Osteocyte (in vitro differentiated cells): ENCODE results near the gene SLX4IP. TPM values are rescaled to one million over a fixed set of nuclear protein-coding genes. Genes with fewer than 3 reads are reported as not detected.
A peak's percentile ranks its signal among the peaks of the same experiment; 100 is the strongest.

Source experiments
- DNase-seq: peaks from one replicate; pipeline ENCODE4 v3.0.0; 2021; ENCODE audit warnings: mixed read lengths; ENCODE audit not compliant: unreplicated experiment; ENCODE audit errors: extremely low spot score
- H3K27ac Mint-ChIP-seq: one replicate; pipeline ENCODE4 v1.8.0; 2021; ENCODE audit warnings: mild to moderate bottlenecking, mixed read lengths; ENCODE audit not compliant: unreplicated experiment
- H3K27me3 Mint-ChIP-seq: one replicate; pipeline ENCODE4 v1.8.0; 2021; ENCODE audit warnings: mixed read lengths; ENCODE audit not compliant: unreplicated experiment
- H3K36me3 Mint-ChIP-seq: one replicate; pipeline ENCODE4 v1.8.0; 2021; ENCODE audit warnings: mixed read lengths; ENCODE audit not compliant: unreplicated experiment
- H3K4me1 Mint-ChIP-seq: one replicate; pipeline ENCODE4 v1.8.0; 2021; ENCODE audit warnings: mixed read lengths; ENCODE audit not compliant: unreplicated experiment
- H3K4me3 Mint-ChIP-seq: one replicate; pipeline ENCODE4 v1.8.0; 2021; ENCODE audit warnings: mild to moderate bottlenecking, moderate library complexity, mixed read lengths; ENCODE audit not compliant: unreplicated experiment
- H3K9me3 Mint-ChIP-seq: one replicate; pipeline ENCODE4 v1.8.0; 2021; ENCODE audit warnings: mixed read lengths; ENCODE audit not compliant: unreplicated experiment
- CTCF ChIP-seq: fragments of 200-600 bp; sonication (generic); IDR thresholded peaks from 2 replicates; pipeline ENCODE4 v1.5.0; 2021; ENCODE audit warnings: antibody characterized with exemption, mild to moderate bottlenecking, moderate library complexity
- total RNA-seq: library from RNA; stranded (reverse); gene quantifications from 2 replicates; pipeline ENCODE4 v1.2.1, GENCODE V29; 2021

SLX4IP gene
- total RNA-seq, 1 donor from 2014 or later = 5.4 TPM

GRCh38 chr20:10519361-10520046, 84.4 kb downstream of the SLX4IP start:
- no peak overlapping the region for H3K27ac Mint-ChIP-seq
- no peak for TF ChIP-seq CTCF

GRCh38 chr20:10520528-10520927, 85.4 kb downstream of the SLX4IP start:
- Mint-ChIP-seq H3K27me3 (no peaks in the 10 kb centered on the region), H3K36me3 (no peaks in the 10 kb centered on the region), H3K4me3 (no peak overlapping the region), H3K27ac (peak overlapping the region; percentile 91), H3K9me3 (no peaks in the 10 kb centered on the region), H3K4me1 (peaks cover 66% of the 10 kb centered on the region)
- DNase-seq = no peak
- TF ChIP-seq CTCF = no peak

More at GRCh38 chr20:10519361-10520046, 84.4 kb downstream of the SLX4IP start:
- Mint-ChIP-seq H3K9me3 (no peaks in the 10 kb centered on the region), H3K4me3 (no peak overlapping the region), H3K36me3 (peaks cover 2% of the 10 kb centered on the region), H3K4me1 (peaks cover 72% of the 10 kb centered on the region), H3K27me3 (no peaks in the 10 kb centered on the region)
- DNase-seq = no peak

- Mint-ChIP-seq H3K9me3 (no peaks in the 10 kb centered on the region), H3K27me3 (no peaks in the 10 kb centered on the region), H3K27ac (peak overlapping the region; percentile 91), H3K36me3 (peaks cover 3% of the 10 kb centered on the region), H3K4me3 (peak overlapping the region; percentile 50), H3K4me1 (peaks cover 60% of the 10 kb centered on the region)
- TF ChIP-seq CTCF = no peak
- DNase-seq = no peak
Measured at GRCh38 chr20:10521068-10521831, 86.1 kb downstream of the SLX4IP start.

- no peaks in the 10 kb centered on the region for H3K9me3 Mint-ChIP-seq
- no peaks in the 10 kb centered on the region for H3K27me3 Mint-ChIP-seq
- no peak overlapping the region for H3K4me3 Mint-ChIP-seq
- TF ChIP-seq CTCF = no peak
- H3K36me3 Mint-ChIP-seq = peaks cover 3% of the 10 kb centered on the region
- H3K27ac Mint-ChIP-seq = peak overlapping the region; percentile 91
- peaks cover 54% of the 10 kb centered on the region for H3K4me1 Mint-ChIP-seq
- no peak for DNase-seq
Measured at GRCh38 chr20:10521836-10522235, 86.7 kb downstream of the SLX4IP start.

- Mint-ChIP-seq H3K27me3 (no peaks in the 10 kb centered on the region), H3K27ac (peak overlapping the region; percentile 91), H3K36me3 (peaks cover 3% of the 10 kb centered on the region), H3K4me1 (peaks cover 49% of the 10 kb centered on the region), H3K9me3 (no peaks in the 10 kb centered on the region), H3K4me3 (peak overlapping the region; percentile 20)
- DNase-seq = no peak
- no peak for TF ChIP-seq CTCF
Measured at GRCh38 chr20:10522328-10522727, 87.2 kb downstream of the SLX4IP start.
